Activated T-cell treated with anti-CD3 and anti-CD28 coated beads, Interleukin-2, amount 50 U/mL, for 1 hour (primary cell): ENCODE data around the gene CPNE6.
"Not testable (repeated sequence)": the region's sequence is repeated elsewhere in the genome, so short reads cannot be mapped to it uniquely, and the experiment has no call there.

Source experiments
- DNase-seq: peaks from one replicate; pipeline ENCODE4 v3.0.0-alpha.2; 2020

Gene CPNE6

GRCh38 chr14:24071144-24071697 is at the start of gene CPNE6:
CPNE6 (plus strand) TSS chr14:24071562; CDS start chr14:24072937, 1,375 bp downstream.
- no peak for DNase-seq

GRCh38 chr14:24024939-24025418 is 46.4 kb upstream of the CPNE6 start:
- DNase-seq: not testable (repeated sequence)

- DNase-seq: not testable (repeated sequence)
Measured at GRCh38 chr14:24029687-24030086, 41.7 kb upstream of the CPNE6 start.

GRCh38 chr14:24031331-24031730 is 40.0 kb upstream of the CPNE6 start:
- DNase-seq: not testable (repeated sequence)

- no peak for DNase-seq
Measured at GRCh38 chr14:24032727-24033418, 38.5 kb upstream of the CPNE6 start.

GRCh38 chr14:24035769-24036168 is 35.6 kb upstream of the CPNE6 start:
- DNase-seq: not testable (repeated sequence)

GRCh38 chr14:24036169-24036962 is 35.0 kb upstream of the CPNE6 start:
- DNase-seq: peak; percentile 70

- DNase-seq: not testable (repeated sequence)
Measured at GRCh38 chr14:24036963-24037657, 34.3 kb upstream of the CPNE6 start.

- no peak for DNase-seq
Measured at GRCh38 chr14:24037658-24038037, 33.7 kb upstream of the CPNE6 start.

GRCh38 chr14:24038686-24039085 is 32.7 kb upstream of the CPNE6 start:
- DNase-seq: no peak

- no peak for DNase-seq
Measured at GRCh38 chr14:24040692-24041091, 30.7 kb upstream of the CPNE6 start.

- no peak for DNase-seq
Measured at GRCh38 chr14:24042746-24043145, 28.6 kb upstream of the CPNE6 start.

- not testable (repeated sequence) for DNase-seq
Measured at GRCh38 chr14:24049002-24049401, 22.4 kb upstream of the CPNE6 start.

GRCh38 chr14:24050753-24051152 is 20.6 kb upstream of the CPNE6 start:
- DNase-seq: not testable (repeated sequence)

GRCh38 chr14:24051176-24051788 is 20.1 kb upstream of the CPNE6 start:
- no peak for DNase-seq

- DNase-seq: peak; percentile 68
Measured at GRCh38 chr14:24051789-24052655, 19.3 kb upstream of the CPNE6 start, which contains the start of gene CARMIL3. CARMIL3 (plus strand) TSS chr14:24052009; CDS start chr14:24052154, 145 bp downstream.

- DNase-seq: no peak
Measured at GRCh38 chr14:24052656-24053547, 18.5 kb upstream of the CPNE6 start.

- DNase-seq: no peak
Measured at GRCh38 chr14:24053548-24054323, 17.6 kb upstream of the CPNE6 start.

GRCh38 chr14:24054324-24054641 is 17.1 kb upstream of the CPNE6 start:
- DNase-seq: no peak

- DNase-seq: no peak
Measured at GRCh38 chr14:24054646-24055045, 16.7 kb upstream of the CPNE6 start.
